ENCODE results near the gene CPA4. TPM values are rescaled to one million over a fixed set of nuclear protein-coding genes. Genes with fewer than 3 reads are reported as not detected.

CPA4 gene
- polyA plus RNA-seq, 1 donor: 0.55 TPM

GRCh38 chr7:130274983-130275591 lies 17.9 kb upstream of the CPA4 start:
- no peak for DNase-seq

GRCh38 chr7:130275826-130276297 lies 17.1 kb upstream of the CPA4 start:
- DNase-seq: no peak

- no peak for DNase-seq
Measured at GRCh38 chr7:130276796-130277762, 15.9 kb upstream of the CPA4 start.

- peak; percentile 89 for DNase-seq
Measured at GRCh38 chr7:130277763-130278643, 15.0 kb upstream of the CPA4 start.

- DNase-seq: no peak
Measured at GRCh38 chr7:130278860-130279259, 14.1 kb upstream of the CPA4 start.

DNA sequence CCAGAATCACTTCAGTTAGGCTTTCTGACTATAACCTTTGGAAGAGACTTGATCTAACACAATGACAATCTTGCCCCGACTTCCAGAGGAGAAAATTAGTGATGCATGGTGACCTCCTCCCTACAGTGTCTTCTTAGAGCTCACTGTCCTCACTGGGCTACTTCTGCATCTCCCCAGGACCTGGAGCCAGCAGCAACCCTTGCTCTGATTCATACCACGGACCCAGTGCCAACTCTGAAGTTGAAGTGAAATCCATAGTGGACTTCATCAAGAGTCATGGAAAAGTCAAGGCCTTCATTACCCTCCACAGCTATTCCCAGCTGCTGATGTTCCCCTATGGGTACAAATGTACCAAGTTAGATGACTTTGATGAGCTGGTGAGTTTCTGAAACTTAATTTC lies 13.7 kb upstream of the CPA4 start:
- DNase-seq: no peak

- DNase-seq: no peak
Measured at GRCh38 chr7:130279906-130280305, 13.1 kb upstream of the CPA4 start.

DNA sequence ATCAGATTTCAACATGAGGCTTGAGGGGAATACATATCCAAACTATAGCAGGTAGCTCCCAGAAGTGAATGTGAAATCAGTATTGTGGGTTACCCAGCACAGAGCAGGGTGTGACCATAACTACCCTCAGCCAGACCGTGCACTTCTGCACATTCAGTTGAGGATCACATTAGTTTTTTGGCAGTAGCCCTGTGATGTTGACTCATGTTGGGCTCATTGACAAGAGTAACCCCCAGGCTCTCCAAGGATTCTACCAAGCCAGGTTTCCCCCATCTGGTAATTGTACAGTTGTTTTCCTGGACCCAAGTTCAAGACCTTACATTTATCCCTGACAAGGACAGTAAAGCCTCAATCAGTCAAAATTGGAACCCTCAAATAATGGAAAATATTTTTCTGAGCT lies 11.7 kb upstream of the CPA4 start:
- no peak for DNase-seq

GRCh38 chr7:130286881-130287280 lies 6.1 kb upstream of the CPA4 start:
- DNase-seq: no peak

DNA sequence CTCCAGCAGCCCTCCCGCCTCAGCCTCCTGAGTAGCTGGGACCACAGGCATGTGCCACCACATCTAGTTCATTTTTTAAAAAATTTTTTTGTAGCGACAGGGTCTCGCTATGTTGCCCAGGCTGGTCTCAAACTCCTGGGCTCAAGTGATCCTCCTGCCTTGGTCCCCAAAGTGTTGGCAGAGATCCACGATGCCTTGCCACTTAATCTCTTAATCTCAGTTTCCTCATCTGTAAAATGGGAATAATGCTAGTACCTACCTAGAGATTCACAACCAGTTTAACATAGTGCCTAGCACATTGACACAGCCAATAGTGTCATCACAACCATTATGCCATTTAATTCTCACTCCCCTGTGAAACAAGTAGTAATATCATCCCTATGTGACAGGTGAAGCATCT lies 4.8 kb upstream of the CPA4 start:
- no peak for DNase-seq

GRCh38 chr7:130288829-130289228 lies 4.1 kb upstream of the CPA4 start:
- DNase-seq: no peak

DNA sequence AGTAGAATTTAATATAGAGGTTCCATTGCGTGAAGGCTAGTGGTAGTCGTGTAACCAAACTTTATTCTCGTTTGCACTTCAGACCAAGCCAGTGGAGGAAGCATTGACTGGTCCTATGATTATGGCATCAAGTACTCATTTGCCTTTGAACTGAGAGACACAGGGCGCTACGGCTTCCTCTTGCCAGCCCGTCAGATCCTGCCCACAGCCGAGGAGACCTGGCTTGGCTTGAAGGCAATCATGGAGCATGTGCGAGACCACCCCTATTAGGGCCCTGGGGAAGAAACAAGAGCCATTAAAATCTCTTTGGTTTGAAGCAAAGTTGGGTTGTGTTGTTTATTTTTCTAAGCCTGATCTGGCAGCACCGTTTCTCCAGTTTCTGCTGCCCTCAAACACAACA lies 3.5 kb upstream of the CPA4 start:
- DNase-seq: no peak

GRCh38 chr7:130290745-130291144 lies 2.2 kb upstream of the CPA4 start:
- DNase-seq: no peak

DNA sequence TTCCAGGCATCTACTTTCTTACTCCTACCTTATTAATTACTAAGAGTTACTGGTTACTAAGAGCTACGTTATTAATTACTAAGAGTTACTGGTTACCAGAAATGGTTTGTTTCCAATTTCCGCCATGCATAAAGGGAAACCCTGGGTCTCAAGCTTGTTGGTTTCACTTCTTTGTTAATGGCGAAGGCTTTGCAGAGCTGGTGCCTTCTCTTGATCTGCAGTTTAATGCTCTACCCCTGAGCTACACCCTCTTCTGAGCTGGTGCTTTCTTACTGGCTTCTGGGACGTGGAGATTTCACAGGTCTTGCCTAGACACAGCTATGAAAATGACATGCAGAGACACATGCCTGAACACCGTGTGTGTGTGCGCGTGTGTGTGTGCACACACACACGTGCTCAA lies 560 bp downstream of the CPA4 start:
- DNase-seq: no peak

DNA sequence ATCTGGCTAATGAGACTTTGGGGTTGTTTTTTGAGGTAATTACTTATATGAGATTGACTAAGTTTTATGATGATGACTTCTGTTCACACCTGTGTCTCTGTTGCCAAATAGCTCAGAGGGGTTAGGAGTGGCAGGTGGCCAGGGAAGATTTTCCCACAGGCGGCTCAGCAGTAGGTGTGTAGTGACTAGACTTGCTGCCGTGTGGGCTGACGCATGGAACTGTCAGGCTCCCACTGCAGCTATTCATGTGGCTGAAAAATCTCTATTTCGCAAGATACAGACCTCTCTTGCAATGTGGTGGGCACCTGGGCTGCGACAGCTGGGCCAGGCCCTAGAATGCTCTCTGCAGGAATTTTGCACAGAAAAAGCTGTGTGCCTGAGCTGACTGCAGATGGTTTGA lies 1.4 kb downstream of the CPA4 start:
- no peak for DNase-seq

- DNase-seq: no peak
Measured at GRCh38 chr7:130296221-130296951, 3.4 kb downstream of the CPA4 start.

GRCh38 chr7:130297628-130298543 lies 4.9 kb downstream of the CPA4 start:
- no peak for DNase-seq

- DNase-seq: no peak
Measured at GRCh38 chr7:130298544-130299326, 5.8 kb downstream of the CPA4 start.

DNA sequence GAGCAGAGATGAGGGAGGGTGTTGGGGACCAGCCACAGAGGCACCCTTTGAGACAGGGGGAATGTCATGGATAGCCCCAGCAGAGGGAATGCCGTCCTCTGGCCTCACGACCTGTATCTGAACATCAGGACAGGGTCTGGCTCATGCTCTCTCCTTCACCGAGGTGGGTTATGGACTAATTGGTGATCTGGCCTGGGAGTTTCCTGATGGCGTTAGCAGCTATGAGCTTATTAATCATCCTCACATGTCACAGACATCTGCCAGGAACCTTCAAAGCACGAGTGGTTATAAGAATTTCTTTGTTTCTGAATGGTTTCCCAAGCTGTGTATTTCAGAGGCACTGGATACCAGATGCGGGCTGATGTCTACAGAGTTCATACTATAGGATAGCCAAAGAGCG lies 6.9 kb downstream of the CPA4 start:
- DNase-seq: no peak
